Measurements from ENCODE around the gene EN2.

The EN2 gene

GRCh38 chr7:155465761-155466141 lies 7.8 kb downstream of the EN2 start:
- no peak overlapping the region for H3K4me3 ChIP-seq (ENCODE audit: low read depth, low read length)
- TF ChIP-seq CTCF (IDR thresholded peaks at IDR 0.05; ENCODE audit: borderline replicate concordance, insufficient read depth, low read depth, low read length): no peak

DNA sequence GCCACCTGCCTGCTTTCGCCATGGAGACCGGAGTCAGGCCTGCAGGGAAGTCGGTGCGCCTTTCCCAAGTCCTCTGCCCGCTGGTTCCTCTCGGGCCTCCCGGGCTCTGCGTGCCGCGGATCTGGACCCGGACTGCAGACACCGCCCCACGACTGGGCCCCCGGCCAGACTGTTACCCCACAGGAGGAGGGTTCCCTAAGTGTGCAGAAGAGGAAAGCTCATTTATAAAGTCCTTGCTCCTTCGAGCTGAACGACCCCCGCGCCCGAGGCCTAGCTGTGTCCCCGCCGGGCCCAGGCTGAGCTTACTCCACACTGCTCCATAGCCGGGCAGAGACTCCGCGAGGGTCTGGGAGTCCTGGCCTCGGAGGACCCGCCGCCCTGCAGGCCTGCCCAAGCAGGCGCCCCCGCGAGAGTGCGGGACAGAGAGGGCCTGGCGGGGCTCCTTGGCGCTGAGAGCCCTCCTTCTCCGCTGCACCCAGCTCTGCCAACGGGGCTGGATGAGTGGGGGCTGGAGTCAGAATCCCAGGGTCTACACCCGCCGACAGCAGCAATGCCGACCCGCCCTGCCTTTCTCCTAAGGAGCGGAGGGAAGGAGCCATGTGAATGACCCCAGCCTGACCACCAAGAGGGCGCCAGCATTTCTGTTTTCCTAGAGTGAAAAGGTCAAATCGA lies 8.3 kb downstream of the EN2 start:
- no peak overlapping the region for H3K4me3 ChIP-seq (ENCODE audit: low read depth, low read length)

GRCh38 chr7:155466814-155467733 lies 9.1 kb downstream of the EN2 start:
- TF ChIP-seq CTCF (IDR thresholded peaks at IDR 0.05; ENCODE audit: borderline replicate concordance, insufficient read depth, low read depth, low read length): no peak
- H3K4me3 ChIP-seq (ENCODE audit: low read depth, low read length): no peak overlapping the region

More for the DNA sequence above, 8.3 kb downstream of the EN2 start:
- no peak for TF ChIP-seq CTCF (IDR thresholded peaks at IDR 0.05; ENCODE audit: borderline replicate concordance, insufficient read depth, low read depth, low read length)

DNA sequence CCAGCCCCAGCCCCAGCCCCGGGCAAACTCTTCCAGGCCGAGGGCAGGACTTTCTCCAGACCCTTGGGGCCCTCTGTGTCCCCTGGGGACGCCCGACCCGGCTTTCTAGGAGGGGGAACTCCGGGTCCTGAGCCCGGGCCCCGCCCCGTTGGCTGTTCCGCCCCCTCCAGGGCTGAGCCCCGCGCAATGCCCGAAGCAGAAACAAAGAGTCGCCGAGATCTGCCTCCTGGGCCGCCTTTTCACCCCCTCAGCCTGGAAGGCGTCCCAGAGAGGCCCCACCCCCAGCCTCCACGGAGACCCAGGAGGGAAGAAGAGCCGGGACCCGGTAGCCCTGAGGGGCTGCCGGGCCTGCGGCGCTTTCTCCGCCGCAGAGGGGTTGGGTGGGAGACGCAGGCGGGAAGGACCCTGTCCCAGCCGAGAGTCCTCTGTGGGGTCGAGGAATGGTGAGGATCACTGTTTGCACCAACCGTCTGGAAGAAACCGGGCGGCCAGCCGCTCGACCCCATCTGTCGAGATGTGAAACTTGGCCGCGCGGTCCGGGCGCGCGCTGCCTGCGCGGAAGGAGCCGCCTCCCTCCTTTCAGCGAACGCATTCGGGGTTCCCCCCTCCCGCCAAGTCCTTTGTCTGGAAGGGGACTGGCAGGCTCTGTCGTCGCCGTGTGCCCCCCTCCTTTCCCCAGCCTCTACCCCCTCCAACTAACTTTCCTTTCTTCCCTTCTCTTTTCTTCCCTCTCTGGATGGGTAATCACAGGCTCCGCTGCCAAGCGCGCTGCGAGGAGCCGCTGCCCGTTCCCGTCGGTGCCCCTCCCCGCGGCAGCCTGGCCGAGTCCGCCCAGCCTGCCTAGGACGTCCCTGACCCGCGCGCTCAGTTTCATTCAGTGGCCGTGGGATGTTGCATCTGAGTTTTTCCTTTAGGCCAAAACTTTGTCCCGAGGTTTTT lies 10.2 kb downstream of the EN2 start:
- no peak for TF ChIP-seq CTCF (IDR thresholded peaks at IDR 0.05; ENCODE audit: borderline replicate concordance, insufficient read depth, low read depth, low read length)
- H3K4me3 ChIP-seq (ENCODE audit: low read depth, low read length): no peak overlapping the region

- no peak overlapping the region for H3K4me3 ChIP-seq (ENCODE audit: low read depth, low read length)
Observed at GRCh38 chr7:155468785-155469148, 10.8 kb downstream of the EN2 start.

More at GRCh38 chr7:155468785-155469148, 10.8 kb downstream of the EN2 start:
- no peak for TF ChIP-seq CTCF (IDR thresholded peaks at IDR 0.05; ENCODE audit: borderline replicate concordance, insufficient read depth, low read depth, low read length)

Measured in GM12875 (cell line).